CD4-positive, alpha-beta T cell (primary cell): Measurements from ENCODE around the gene PARP16. TPM values are rescaled to one million over a fixed set of nuclear protein-coding genes. Genes with fewer than 3 reads are reported as not detected.
A peak's percentile ranks its signal among the peaks of the same experiment; 100 is the strongest.

ENCODE experiments used
- ATAC-seq: fragments of 200-7000 bp; cut with Tn5 transposase; one replicate; pipeline ENCODE4 v1.10.0; 2022; ENCODE audit warnings: mild to moderate bottlenecking; ENCODE audit not compliant: poor library complexity
- CTCF ChIA-PET: fragments of 350-600 bp; sonication (Branson Sonifier 250); formaldehyde crosslinking; loops from one replicate; lab custom pipeline; 2021; ENCODE audit warnings: antibody characterized with exemption, inconsistent platforms; lab: Charles Lee
- POLR2A ChIA-PET: fragments of 350-600 bp; sonication (Branson Sonifier 250); formaldehyde crosslinking; loops from one replicate; lab custom pipeline; 2021; ENCODE audit warnings: antibody characterized with exemption, inconsistent platforms; lab: Charles Lee
- DNase-seq, 14 experiments: peaks; one replicate each; pipeline ENCODE4 v3.0.0-alpha.2; 2013 to 2020; ENCODE audit warnings: mixed read lengths in 2 of 14
- H3K27ac ChIP-seq, 2 donors: one replicate each; pipeline versions ENCODE4 v1.5.1 to v1.7.0; 2013; ENCODE audit warnings: low read length in 2 of 2, low read depth in 1 of 2, mild to moderate bottlenecking in 1 of 2
- H3K27me3 ChIP-seq, 2 experiments: 1 replicate in 1 of 2; 2 replicates in 1 of 2; pipeline versions ENCODE4 v1.6.1 to v1.7.0; 2013; ENCODE audit warnings: low read length in 2 of 2, control low read depth in 1 of 2, mild to moderate bottlenecking in 1 of 2, moderate library complexity in 1 of 2; ENCODE audit not compliant: insufficient read depth in 2 of 2, control insufficient read depth in 1 of 2
- H3K36me3 ChIP-seq: one replicate; pipeline ENCODE4 v1.6.1; 2013; ENCODE audit warnings: low read length, control low read depth; ENCODE audit not compliant: insufficient read depth
- H3K4me1 ChIP-seq: one replicate; pipeline ENCODE4 v1.6.1; 2013; ENCODE audit warnings: low read length, control low read depth; ENCODE audit not compliant: insufficient read depth
- H3K4me3 ChIP-seq: one replicate; pipeline ENCODE4 v1.5.1; 2013; ENCODE audit warnings: mild to moderate bottlenecking, low read length, moderate library complexity
- H3K9me3 ChIP-seq, 2 experiments: 1 replicate in 1 of 2; 2 replicates in 1 of 2; pipeline versions ENCODE4 v1.6.1 to v1.7.0; 2013; ENCODE audit warnings: low read length in 2 of 2, mild to moderate bottlenecking in 2 of 2, control low read depth in 1 of 2, moderate library complexity in 1 of 2; ENCODE audit not compliant: control insufficient read depth in 1 of 2, insufficient read depth in 1 of 2
- H3K27ac Mint-ChIP-seq: one replicate; pipeline ENCODE4 v1.8.0; 2020; ENCODE audit warnings: mixed read lengths
- H3K27me3 Mint-ChIP-seq: one replicate; pipeline ENCODE4 v1.8.0; 2021; ENCODE audit warnings: mixed read lengths
- H3K36me3 Mint-ChIP-seq: one replicate; pipeline ENCODE4 v1.8.0; 2021; ENCODE audit warnings: low read depth, mixed read lengths
- H3K4me1 Mint-ChIP-seq: one replicate; pipeline ENCODE4 v1.8.0; 2021; ENCODE audit warnings: low read depth, mixed read lengths
- H3K4me3 Mint-ChIP-seq: one replicate; pipeline ENCODE4 v1.8.0; 2020; ENCODE audit warnings: mild to moderate bottlenecking, mixed read lengths
- H3K9me3 Mint-ChIP-seq: one replicate; pipeline ENCODE4 v1.8.0; 2020; ENCODE audit warnings: mixed read lengths
- intact Hi-C, 2 experiments: fragments of 100-400 bp; cut with DNase I in 1 of 2; cut with micrococcal nuclease in 1 of 2; formaldehyde crosslinking; loops; one replicate each; pipeline versions ENCODE4 v1.15.1 to v1.9.0; 2023 to 2025; cut with DNase I, micrococcal nuclease
- total RNA-seq, 174 experiments: library from RNA in 2 of 174; stranded (reverse) in 2 of 174; gene quantifications; one replicate each; pipeline ENCODE4 v1.2.3 and lab custom pipeline; 2021 to 2026
- TF ChIP-seq, protein P1 (sequence below): fragments of 200-600 bp; IDR thresholded peaks from one replicate; pipeline ENCODE4 v1.8.0; 2022; ENCODE audit warnings: antibody characterized with exemption, mild to moderate bottlenecking

Gene PARP16
- total RNA-seq, 2 experiments from 2014 or later = 11.3 to 12.9 TPM

DNA sequence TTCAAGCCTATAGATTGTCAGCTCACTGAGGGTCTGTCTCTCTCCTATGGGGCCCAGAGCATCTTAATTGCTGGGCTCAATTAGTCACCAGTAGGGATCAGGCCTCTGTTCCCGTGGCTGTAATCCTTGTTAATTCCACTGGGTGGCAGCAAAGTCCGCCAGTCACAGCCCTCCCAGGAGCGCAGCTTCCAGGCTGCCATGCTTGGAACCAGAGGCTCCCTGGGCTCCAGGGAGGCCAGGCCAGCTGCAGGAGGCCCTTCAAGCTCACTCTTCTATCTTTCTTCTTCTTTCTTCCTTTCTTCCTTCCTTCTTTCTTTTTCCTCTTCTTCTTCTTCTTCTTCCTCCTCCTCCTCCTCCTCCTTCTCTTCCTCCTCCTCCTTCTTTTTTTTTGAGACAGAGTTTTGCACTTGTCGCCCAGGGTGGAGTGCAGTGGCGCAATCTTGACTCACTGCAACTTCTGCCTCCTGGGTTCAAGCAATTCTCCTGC lies 32.2 kb upstream of the PARP16 start:
- peaks cover 4% of the 10 kb centered on the region for H3K27me3 Mint-ChIP-seq
- H3K27me3 ChIP-seq = peaks cover 0 to 8% of the 10 kb centered on the region in 2 experiments
- no peak overlapping the region for H3K4me3 ChIP-seq
- no peak overlapping the region for H3K27ac Mint-ChIP-seq
- no peaks in the 10 kb centered on the region for H3K4me1 Mint-ChIP-seq
- no peaks in the 10 kb centered on the region for H3K9me3 ChIP-seq
- H3K27ac ChIP-seq = no peak overlapping the region
- no peaks in the 10 kb centered on the region for H3K36me3 Mint-ChIP-seq
- intact Hi-C loops = loop anchor here (1.0 to 10.0 kb wide), 4 partner anchors 66 to 1186 kb away; partner anchors contain the start of genes RAB11A (in 1 of the 2), RPL4 (in 1 of the 2) and ZWILCH (in 1 of the 2)
- H3K4me3 Mint-ChIP-seq = no peak overlapping the region
- ChIA-PET POLR2A (interaction anchor here (1.0 to 2.0 kb wide), 2 partner anchors 15 to 67 kb away, joined by 5 to 18 read pairs; partner anchors contain the start of gene RNU5B-1), CTCF (interaction anchor here (0.8 to 2.2 kb wide), 6 partner anchors 10 to 66 kb away, joined by 3 to 21 read pairs (median 4); partner anchors contain the start of gene RNU5B-1)
- H3K9me3 Mint-ChIP-seq = no peaks in the 10 kb centered on the region
- ATAC-seq = peak; percentile 100
- no peaks in the 10 kb centered on the region for H3K36me3 ChIP-seq
- peaks cover 2% of the 10 kb centered on the region for H3K4me1 ChIP-seq
- peak; percentile 56 to 87 (median 69) for DNase-seq
- TF ChIP-seq, protein P1, sequence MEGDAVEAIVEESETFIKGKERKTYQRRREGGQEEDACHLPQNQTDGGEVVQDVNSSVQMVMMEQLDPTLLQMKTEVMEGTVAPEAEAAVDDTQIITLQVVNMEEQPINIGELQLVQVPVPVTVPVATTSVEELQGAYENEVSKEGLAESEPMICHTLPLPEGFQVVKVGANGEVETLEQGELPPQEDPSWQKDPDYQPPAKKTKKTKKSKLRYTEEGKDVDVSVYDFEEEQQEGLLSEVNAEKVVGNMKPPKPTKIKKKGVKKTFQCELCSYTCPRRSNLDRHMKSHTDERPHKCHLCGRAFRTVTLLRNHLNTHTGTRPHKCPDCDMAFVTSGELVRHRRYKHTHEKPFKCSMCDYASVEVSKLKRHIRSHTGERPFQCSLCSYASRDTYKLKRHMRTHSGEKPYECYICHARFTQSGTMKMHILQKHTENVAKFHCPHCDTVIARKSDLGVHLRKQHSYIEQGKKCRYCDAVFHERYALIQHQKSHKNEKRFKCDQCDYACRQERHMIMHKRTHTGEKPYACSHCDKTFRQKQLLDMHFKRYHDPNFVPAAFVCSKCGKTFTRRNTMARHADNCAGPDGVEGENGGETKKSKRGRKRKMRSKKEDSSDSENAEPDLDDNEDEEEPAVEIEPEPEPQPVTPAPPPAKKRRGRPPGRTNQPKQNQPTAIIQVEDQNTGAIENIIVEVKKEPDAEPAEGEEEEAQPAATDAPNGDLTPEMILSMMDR = peak; percentile 92

DNA sequence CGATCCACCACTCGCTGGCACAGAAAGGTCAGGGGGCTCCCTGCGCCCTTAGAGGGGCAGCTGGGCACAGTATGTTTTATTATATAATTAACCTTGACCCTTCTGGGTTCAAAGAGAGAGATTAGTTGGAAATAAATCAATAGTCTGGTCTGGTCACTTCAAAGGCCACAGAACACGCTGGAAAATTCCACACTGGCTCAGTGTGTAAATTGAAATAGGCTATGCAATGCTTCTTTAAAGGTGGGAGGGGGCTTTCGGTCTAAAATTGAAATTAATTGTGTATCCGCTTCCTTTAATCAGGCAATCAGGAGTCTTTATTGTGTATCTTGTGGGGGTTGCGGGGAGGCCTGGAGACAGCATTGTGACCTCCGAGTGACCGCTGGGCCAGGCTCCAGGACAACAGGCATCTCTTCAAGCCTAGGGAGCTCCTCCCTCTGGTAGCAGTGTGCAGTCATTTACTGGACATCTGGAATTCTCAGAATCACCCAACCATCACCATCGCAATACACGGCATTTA lies 25.8 kb upstream of the PARP16 start:
- Histone ChIP-seq H3K27ac (no peak overlapping the region), H3K9me3 (no peaks in the 10 kb centered on the region), H3K36me3 (no peaks in the 10 kb centered on the region), H3K27me3 (no peaks in the 10 kb centered on the region), H3K4me3 (no peak overlapping the region), H3K4me1 (no peaks in the 10 kb centered on the region)
- H3K9me3 Mint-ChIP-seq = no peaks in the 10 kb centered on the region
- no peak overlapping the region for H3K27ac Mint-ChIP-seq
- TF ChIP-seq, protein P1 = no peak
- no peak overlapping the region for H3K4me3 Mint-ChIP-seq
- no peak for ATAC-seq
- H3K27me3 Mint-ChIP-seq = peaks cover 8% of the 10 kb centered on the region
- CTCF ChIA-PET = no interaction called here
- no peaks in the 10 kb centered on the region for H3K4me1 Mint-ChIP-seq
- H3K36me3 Mint-ChIP-seq = no peaks in the 10 kb centered on the region
- POLR2A ChIA-PET = interaction anchor here (1.7 kb wide), 1 partner anchor 26 kb away, joined by 6 read pairs; the partner anchor contains the start of gene PARP16
- intact Hi-C loops = loop anchor here in 1 of 2 experiments (10.0 kb wide), 2 partner anchors 552 to 1192 kb away; partner anchors contain the start of genes RAB11A, RPL4 and ZWILCH
- no peak for DNase-seq

DNA sequence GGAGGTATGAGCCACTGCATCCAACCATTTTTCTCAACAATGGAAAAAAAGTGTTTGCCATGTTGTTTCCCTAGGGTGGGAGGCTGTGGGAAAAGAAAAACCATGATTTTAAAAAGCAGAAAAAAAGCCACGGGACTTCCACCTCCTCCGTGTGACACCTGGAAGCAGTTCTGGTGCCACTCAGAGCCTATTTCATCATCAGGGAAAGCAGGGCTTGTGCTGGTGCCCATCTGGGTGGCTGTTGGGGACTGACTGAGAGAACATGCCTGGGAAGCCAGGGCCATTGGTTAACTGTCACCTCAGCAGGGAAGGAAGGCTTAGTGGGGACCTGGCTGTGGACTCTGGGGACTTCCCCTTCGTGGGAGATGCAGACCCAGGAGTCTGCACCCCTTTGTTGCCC lies 25.1 kb upstream of the PARP16 start:
- H3K9me3 ChIP-seq = no peaks in the 10 kb centered on the region
- H3K4me1 ChIP-seq = no peaks in the 10 kb centered on the region
- TF ChIP-seq, protein P1 = no peak
- no peaks in the 10 kb centered on the region for H3K36me3 Mint-ChIP-seq
- no peak overlapping the region for H3K27ac ChIP-seq
- ChIA-PET CTCF (no interaction called here), POLR2A (no interaction called here)
- no peak overlapping the region for H3K27ac Mint-ChIP-seq
- DNase-seq = no peak
- no peaks in the 10 kb centered on the region for H3K36me3 ChIP-seq
- no peaks in the 10 kb centered on the region for H3K4me1 Mint-ChIP-seq
- intact Hi-C loops = loop anchor here in 1 of 2 experiments (10.0 kb wide), 2 partner anchors 553 to 1193 kb away; partner anchors contain the start of genes RAB11A, RPL4 and ZWILCH
- no peak for ATAC-seq
- H3K4me3 Mint-ChIP-seq = no peak overlapping the region
- peaks cover 8% of the 10 kb centered on the region for H3K27me3 Mint-ChIP-seq
- no peaks in the 10 kb centered on the region for H3K9me3 Mint-ChIP-seq
- no peak overlapping the region for H3K4me3 ChIP-seq
- no peaks in the 10 kb centered on the region for H3K27me3 ChIP-seq
